ENCODE results near the gene LIMS2.

GRCh38 chr2:127663566-127664064, 11.7 kb downstream of the LIMS2 start:
- TF ChIP-seq CTCF (conservative IDR thresholded peaks at IDR 0.05; ENCODE audit: low read length) (no peak), EZH2phosphoT487 (IDR thresholded peaks at IDR 0.05; ENCODE audit: borderline replicate concordance) (no peak)

Data from Loucy (cell line).